ENCODE results near the gene RNF34.

- TF ChIP-seq GATA2 (IDR thresholded peaks at IDR 0.05; ENCODE audit: low read depth, low read length) (no peak), GATA3 (IDR thresholded peaks at IDR 0.05; ENCODE audit: low read depth, low read length) (no peak)
Observed at GRCh38 chr12:121448771-121449315, 48.9 kb downstream of the RNF34 start.
